Measurements from ENCODE around the gene TXNDC17. TPM values are rescaled to one million over a fixed set of nuclear protein-coding genes. Genes with fewer than 3 reads are reported as not detected.

The TXNDC17 gene
- total and polyA plus RNA-seq, 2 of the 13 experiments (the other 11 are each of a cell fraction or from before 2014, with no cell fraction given): 188 to 266 TPM

- TF ChIP-seq ZNF646 (CRISPR knock-in tag; IDR thresholded peaks at IDR 0.05): no peak
- no peak for TF ChIP-seq ZBTB39 (CRISPR knock-in tag; IDR thresholded peaks at IDR 0.05)
- TF ChIP-seq REXO4 (CRISPR knock-in tag; IDR thresholded peaks at IDR 0.05; ENCODE audit: borderline replicate concordance): 0 out of 2 replicates have a peak, but pooled peaks have one; percentile 19
- TF ChIP-seq HMG20A (CRISPR knock-in tag; IDR thresholded peaks at IDR 0.05; ENCODE audit: borderline replicate concordance): no peak
- TF ChIP-seq ZBTB42 (CRISPR knock-in tag; IDR thresholded peaks at IDR 0.05): 0 out of 2 replicates have a peak, but pooled peaks have one; percentile 59
- peak; percentile 67 for TF ChIP-seq ZHX1 (CRISPR knock-in tag; IDR thresholded peaks at IDR 0.05; ENCODE audit: low read depth)
- 0 out of 2 replicates have a peak, but pooled peaks have one; percentile 75 for TF ChIP-seq ZNF510 (CRISPR knock-in tag; IDR thresholded peaks at IDR 0.05; ENCODE audit: low read depth)
- TF ChIP-seq ZXDC (CRISPR knock-in tag; IDR thresholded peaks at IDR 0.05): no peak
- no peak for TF ChIP-seq ONECUT2 (CRISPR knock-in tag; IDR thresholded peaks at IDR 0.05)
- TF ChIP-seq PREB (CRISPR knock-in tag; IDR thresholded peaks at IDR 0.05): no peak
- TF ChIP-seq DNMT3B (CRISPR knock-in tag; conservative IDR thresholded peaks at IDR 0.05): 0 out of 2 replicates have a peak, but pooled peaks have one; percentile 18
- no peak for TF ChIP-seq BRD4 (CRISPR knock-in tag; IDR thresholded peaks at IDR 0.05)
Measured at GRCh38 chr17:6640536-6641246, at the start of gene TXNDC17, which contains the start of gene KIAA0753 (continued).

Measured in HepG2 (cell line).